GM13977 (cell line): ENCODE measurements around the gene THSD4.
A peak's percentile ranks its signal among the peaks of the same experiment; 100 is the strongest.

Experiments used
- DNase-seq: peaks from one replicate; pipeline ENCODE4 v3.0.0; 2012; ENCODE audit warnings: low spot score
- in situ Hi-C: fragments of 300-500 bp; cut with MboI; formaldehyde crosslinking; loops from one replicate; pipeline ENCODE4 v1.12.0; 2022; ENCODE audit warnings: low sequenced_read_pairs, low pct_unique_long_range_greater_than_20kb, mixed read lengths, inconsistent platforms; ENCODE audit not compliant: unreplicated experiment
- TF ChIP-seq, protein P1 (sequence below): IDR thresholded peaks from 2 replicates; pipeline ENCODE4 v1.5.1; 2012; ENCODE audit warnings: mild to moderate bottlenecking, control low read depth; ENCODE audit not compliant: insufficient read depth; ENCODE audit errors: extremely low read depth, missing control alignments

THSD4 gene

DNA sequence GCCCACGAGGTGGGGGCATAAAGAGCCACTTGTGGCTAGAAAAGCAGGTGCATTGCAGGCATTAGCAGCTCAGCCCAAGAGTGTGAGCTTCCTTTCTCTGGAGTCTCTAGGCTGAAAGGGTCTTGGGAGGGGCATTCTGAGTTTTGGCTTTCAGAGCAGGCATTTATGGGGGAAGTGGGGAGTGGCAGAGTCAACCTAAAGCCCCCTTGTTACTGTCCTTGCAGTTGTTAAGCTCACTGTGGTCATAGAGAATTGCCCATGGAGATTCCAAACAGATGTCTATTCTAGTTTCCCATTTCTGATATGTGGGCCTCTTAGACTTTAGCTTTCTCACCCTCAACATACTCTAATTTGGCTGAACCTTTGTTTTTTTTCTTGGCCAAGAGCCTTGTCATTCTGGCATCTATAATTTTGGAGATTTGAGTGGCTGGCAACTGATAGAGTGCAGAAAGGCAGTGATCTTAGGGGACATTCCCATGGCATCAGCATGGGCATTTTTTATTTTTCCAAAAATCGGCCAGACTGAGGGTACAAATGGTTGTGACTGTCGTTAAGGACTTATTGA is 217.9 kb downstream of the THSD4 start:
- no peak for DNase-seq

DNA sequence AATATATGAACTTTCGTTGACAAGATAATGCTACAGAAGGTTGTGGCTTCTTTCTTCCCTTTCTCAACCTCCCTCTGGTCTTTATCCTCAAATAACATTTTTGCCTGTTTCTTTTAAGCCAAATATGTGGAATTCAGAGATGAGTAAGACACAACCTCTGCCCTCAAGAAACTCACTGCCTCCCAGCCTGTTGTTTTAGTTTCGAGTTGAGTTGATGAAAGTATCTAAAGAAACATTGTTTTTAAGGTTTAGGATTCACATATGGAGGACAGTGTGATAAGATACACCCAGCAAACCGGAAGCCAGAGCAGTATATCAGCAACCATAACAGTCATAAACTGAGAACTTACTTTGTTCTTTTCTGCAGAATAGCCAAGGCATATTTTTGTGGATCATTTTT is 218.6 kb downstream of the THSD4 start:
- in situ Hi-C loops, result no loop called here
- DNase-seq, result peak; percentile 21
- TF ChIP-seq, protein P1, sequence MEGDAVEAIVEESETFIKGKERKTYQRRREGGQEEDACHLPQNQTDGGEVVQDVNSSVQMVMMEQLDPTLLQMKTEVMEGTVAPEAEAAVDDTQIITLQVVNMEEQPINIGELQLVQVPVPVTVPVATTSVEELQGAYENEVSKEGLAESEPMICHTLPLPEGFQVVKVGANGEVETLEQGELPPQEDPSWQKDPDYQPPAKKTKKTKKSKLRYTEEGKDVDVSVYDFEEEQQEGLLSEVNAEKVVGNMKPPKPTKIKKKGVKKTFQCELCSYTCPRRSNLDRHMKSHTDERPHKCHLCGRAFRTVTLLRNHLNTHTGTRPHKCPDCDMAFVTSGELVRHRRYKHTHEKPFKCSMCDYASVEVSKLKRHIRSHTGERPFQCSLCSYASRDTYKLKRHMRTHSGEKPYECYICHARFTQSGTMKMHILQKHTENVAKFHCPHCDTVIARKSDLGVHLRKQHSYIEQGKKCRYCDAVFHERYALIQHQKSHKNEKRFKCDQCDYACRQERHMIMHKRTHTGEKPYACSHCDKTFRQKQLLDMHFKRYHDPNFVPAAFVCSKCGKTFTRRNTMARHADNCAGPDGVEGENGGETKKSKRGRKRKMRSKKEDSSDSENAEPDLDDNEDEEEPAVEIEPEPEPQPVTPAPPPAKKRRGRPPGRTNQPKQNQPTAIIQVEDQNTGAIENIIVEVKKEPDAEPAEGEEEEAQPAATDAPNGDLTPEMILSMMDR, result no peak

More for the DNA sequence above, 217.9 kb downstream of the THSD4 start:
- in situ Hi-C loops, result no loop called here
- TF ChIP-seq, protein P1, result no peak

DNA sequence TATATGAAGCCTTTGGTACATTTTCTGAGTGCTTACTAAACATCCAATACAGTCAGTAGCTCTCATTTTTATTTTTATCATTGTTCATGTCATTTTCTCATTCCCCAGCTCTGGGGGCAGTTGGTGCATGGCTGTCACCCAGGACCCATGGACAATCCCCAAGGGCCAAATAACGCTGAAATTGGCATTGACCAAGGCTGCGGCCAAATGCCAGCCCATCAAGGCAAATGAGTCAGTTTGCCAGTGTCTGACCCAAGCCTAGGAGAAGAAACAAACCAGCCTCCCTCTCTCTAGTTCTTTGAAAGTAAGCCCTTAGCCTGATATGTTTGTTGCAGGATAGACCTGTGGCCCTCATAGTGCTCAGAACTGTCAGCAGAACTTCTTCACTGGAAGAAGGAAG is 219.2 kb downstream of the THSD4 start:
- in situ Hi-C loops, result no loop called here
- TF ChIP-seq, protein P1, result no peak
- DNase-seq, result no peak

DNA sequence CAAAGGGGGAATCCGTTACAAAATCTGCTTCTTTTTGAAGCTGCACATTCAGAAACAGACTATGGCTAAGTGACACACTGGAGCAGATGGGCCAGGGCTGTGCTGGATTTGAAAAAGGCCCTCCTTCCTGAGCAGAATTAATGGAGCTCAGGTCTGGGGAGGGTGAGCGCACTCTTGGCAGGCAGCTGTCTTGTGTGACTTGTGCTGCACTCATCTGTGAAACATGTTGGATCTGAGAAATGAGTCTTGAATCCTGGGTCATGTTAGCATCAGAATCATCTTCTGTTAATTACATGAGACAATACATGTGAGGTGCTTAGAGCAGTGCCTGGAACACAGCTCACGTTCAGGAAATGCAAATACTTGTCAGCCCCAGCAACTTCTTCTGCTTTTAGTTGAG is 219.6 kb downstream of the THSD4 start:
- in situ Hi-C loops, result no loop called here
- no peak for DNase-seq

DNA sequence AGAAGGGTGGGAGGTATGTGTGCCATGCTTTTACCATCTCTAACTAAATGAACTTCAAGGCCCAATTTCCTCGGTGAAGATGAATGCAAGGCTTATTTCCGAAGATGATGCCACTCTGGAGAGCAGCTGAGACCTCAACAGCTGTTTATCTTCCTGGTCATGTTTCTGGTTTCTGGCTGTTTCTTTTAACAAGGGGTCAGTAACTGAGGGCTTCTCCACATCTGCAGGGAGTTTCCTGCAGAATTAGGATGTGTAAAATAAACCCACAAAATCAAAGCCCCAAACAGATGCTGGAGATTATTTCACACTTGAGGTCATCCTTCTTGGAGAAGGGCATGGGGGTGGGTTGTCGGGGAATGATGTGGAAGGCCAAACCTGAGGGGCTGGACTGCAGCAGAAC is 220.3 kb downstream of the THSD4 start:
- TF ChIP-seq, protein P1, result no peak
- in situ Hi-C loops, result no loop called here
- no peak for DNase-seq

More for the DNA sequence above, 219.6 kb downstream of the THSD4 start:
- TF ChIP-seq, protein P1, result no peak

DNA sequence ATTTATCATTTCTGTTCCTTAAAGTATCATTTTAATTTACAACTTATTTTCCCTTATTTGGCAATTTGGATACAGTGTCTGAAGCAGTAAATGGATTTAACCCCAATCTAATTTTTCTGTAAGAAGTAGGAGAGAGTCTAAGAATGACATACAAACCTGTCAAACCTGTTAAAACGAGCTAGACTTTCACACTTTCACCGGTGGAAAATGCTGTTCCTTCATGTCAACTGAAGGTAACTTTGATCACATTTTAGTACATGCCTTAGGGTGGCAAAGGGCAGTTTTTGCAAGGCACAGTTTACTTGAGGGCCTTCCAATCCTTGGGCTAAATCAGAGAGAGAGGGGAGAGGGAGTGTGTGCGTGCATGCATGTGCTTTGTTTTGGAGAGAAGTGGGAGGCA is 221.4 kb downstream of the THSD4 start:
- in situ Hi-C loops, result no loop called here
- TF ChIP-seq, protein P1, result no peak
- no peak for DNase-seq
